Effector memory CD8-positive, alpha-beta T cell (primary cell): ENCODE data around the gene FFAR4.

ENCODE experiments used
- ATAC-seq: fragments of 150-1000 bp; cut with Tn5 transposase; replicated peaks from 2 replicates; pipeline ENCODE4 v1.10.0; 2021; ENCODE audit warnings: mild to moderate bottlenecking, moderate library complexity
- DNase-seq, 3 experiments: peaks; one replicate each; pipeline ENCODE4 v3.0.0; 2021
- H3K27ac Mint-ChIP-seq, 2 donors: one replicate each; pipeline ENCODE4 v1.8.0; 2022; ENCODE audit warnings: mild to moderate bottlenecking in 2 of 2, mixed read lengths in 2 of 2, moderate library complexity in 2 of 2
- H3K27me3 Mint-ChIP-seq, 2 donors: one replicate each; pipeline ENCODE4 v1.8.0; 2022; ENCODE audit warnings: mixed read lengths in 2 of 2
- H3K36me3 Mint-ChIP-seq: one replicate; pipeline ENCODE4 v1.8.0; 2022; ENCODE audit warnings: mild to moderate bottlenecking, moderate library complexity, mixed read lengths; ENCODE audit not compliant: insufficient read depth
- H3K4me1 Mint-ChIP-seq, 2 donors: one replicate each; pipeline ENCODE4 v1.8.0; 2022; ENCODE audit warnings: low read depth in 2 of 2, mixed read lengths in 2 of 2
- H3K4me3 Mint-ChIP-seq, 2 donors: one replicate each; pipeline ENCODE4 v1.8.0; 2022; ENCODE audit warnings: mild to moderate bottlenecking in 2 of 2, mixed read lengths in 2 of 2, moderate library complexity in 2 of 2
- H3K9me3 Mint-ChIP-seq, 2 donors: one replicate each; pipeline ENCODE4 v1.8.0; 2022; ENCODE audit warnings: mixed read lengths in 2 of 2

The FFAR4 gene

DNA sequence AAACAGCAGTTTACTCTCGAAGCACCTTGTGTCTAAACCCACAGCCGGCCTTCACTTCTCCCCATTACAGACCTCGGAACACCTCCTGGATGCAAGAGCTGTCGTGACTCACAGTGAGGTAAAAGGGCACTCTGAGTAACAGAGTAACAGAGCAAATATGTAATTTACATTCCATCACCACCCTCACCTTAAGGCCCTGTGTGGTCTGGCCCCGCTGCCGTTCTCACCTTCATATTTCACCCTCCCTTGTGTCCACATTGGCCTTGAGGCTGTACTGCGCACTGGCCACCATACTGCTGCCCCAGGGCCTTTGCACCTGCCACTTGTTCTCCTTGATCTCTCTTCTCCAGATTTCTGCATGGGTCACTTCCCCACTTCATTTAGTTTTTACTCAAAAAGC, 12.6 kb downstream of the FFAR4 start:
- DNase-seq, result no peak

DNA sequence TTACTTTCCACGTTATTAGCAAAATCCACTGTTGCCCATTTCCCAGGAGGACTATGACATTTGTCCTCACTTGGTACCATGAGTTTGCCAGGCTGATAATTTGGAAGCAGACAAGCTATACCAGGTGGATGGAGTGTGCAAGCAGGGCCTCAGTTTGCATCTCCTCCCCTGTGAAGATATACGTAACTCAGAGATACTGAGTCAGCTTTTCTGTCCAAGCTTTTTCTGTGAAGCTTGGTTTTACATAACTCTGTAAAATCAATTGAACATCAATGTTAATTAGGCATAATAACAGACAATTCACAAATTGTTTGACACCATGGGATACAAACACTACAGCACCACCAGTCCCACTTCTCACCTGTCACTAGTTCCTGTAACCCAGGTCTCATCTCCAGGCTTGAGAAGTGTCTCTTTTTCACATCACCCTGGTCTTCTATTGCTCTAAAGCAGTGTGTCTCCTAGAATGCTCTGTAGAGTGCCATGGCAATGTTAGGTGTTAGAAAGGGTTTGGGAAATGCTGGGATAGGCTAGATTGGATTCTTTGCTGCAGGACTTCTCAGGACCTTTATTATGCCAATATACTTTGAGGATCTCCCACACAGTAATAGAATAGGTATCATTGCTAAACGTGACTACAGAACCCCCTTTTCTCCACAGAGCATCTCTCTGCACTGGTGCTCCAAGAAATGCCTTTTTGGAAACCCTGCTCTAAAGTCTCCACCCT, 13.7 kb downstream of the FFAR4 start:
- Mint-ChIP-seq H3K27me3 (peaks cover 19 to 42% of the 10 kb centered on the region in 2 donors), H3K27ac (no peak overlapping the region), H3K4me1 (no peaks in the 10 kb centered on the region), H3K9me3 (peaks cover 6 to 7% of the 10 kb centered on the region in 2 donors), H3K36me3 (no peaks in the 10 kb centered on the region), H3K4me3 (no peak overlapping the region)
- ATAC-seq, result no peak
- DNase-seq, result no peak

More for the DNA sequence above, 12.6 kb downstream of the FFAR4 start:
- ATAC-seq, result no peak
- H3K27me3 Mint-ChIP-seq, result peaks cover 20 to 43% of the 10 kb centered on the region in 2 donors
- H3K9me3 Mint-ChIP-seq, result peaks cover 6 to 7% of the 10 kb centered on the region in 2 donors
- H3K36me3 Mint-ChIP-seq, result no peaks in the 10 kb centered on the region
- no peaks in the 10 kb centered on the region for H3K4me1 Mint-ChIP-seq
- no peak overlapping the region for H3K4me3 Mint-ChIP-seq
- H3K27ac Mint-ChIP-seq, result no peak overlapping the region

DNA sequence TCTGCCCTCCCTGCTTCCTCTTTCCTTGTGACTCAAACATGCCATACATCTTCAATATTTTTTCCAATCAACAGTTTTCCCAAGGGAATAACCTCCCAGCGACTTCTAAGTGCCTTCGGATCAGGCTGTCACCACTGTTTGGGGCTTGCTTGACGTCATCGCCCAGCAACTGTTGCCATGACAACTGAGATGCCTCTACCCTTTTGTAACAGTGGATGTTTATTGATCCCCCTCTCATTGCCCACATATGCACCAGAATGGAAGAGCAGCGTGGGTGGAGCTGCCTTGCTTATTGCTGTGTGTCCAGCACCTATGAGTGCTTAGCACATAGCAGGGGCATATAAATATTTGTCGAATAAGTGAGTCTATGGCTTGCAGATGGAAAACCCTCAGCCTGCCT, 14.4 kb downstream of the FFAR4 start:
- Mint-ChIP-seq H3K27ac (no peak overlapping the region), H3K9me3 (peaks cover 6 to 7% of the 10 kb centered on the region in 2 donors), H3K4me3 (no peak overlapping the region), H3K36me3 (no peaks in the 10 kb centered on the region), H3K4me1 (no peaks in the 10 kb centered on the region), H3K27me3 (peaks cover 12 to 43% of the 10 kb centered on the region in 2 donors)
- DNase-seq (no peak), ATAC-seq (no peak)

DNA sequence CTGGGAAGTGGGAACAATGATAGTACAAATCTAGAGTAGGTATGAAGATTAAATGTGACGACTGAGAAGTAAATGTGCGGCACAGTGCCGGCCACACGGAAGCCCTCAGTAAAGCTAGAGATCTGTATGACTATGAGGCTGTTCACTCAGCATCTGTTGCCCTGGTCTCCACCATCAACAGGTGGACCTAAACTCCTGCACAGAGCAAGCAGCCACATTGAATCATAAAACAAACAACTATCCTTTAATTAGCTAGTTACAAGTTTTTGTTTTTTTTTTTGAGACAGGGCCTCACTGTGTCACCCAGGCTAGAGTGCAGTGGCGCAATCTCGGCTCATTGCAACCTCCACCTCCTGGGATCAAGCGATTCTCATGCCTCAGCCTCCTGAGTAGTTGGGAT, 18.0 kb downstream of the FFAR4 start:
- H3K36me3 Mint-ChIP-seq, result no peaks in the 10 kb centered on the region
- H3K4me3 Mint-ChIP-seq, result no peak overlapping the region
- no peak for ATAC-seq
- H3K27ac Mint-ChIP-seq, result no peak overlapping the region
- no peaks in the 10 kb centered on the region for H3K4me1 Mint-ChIP-seq
- H3K27me3 Mint-ChIP-seq, result peaks cover 20 to 59% of the 10 kb centered on the region in 2 donors
- no peak for DNase-seq
- peaks cover 6 to 7% of the 10 kb centered on the region in 2 donors for H3K9me3 Mint-ChIP-seq

DNA sequence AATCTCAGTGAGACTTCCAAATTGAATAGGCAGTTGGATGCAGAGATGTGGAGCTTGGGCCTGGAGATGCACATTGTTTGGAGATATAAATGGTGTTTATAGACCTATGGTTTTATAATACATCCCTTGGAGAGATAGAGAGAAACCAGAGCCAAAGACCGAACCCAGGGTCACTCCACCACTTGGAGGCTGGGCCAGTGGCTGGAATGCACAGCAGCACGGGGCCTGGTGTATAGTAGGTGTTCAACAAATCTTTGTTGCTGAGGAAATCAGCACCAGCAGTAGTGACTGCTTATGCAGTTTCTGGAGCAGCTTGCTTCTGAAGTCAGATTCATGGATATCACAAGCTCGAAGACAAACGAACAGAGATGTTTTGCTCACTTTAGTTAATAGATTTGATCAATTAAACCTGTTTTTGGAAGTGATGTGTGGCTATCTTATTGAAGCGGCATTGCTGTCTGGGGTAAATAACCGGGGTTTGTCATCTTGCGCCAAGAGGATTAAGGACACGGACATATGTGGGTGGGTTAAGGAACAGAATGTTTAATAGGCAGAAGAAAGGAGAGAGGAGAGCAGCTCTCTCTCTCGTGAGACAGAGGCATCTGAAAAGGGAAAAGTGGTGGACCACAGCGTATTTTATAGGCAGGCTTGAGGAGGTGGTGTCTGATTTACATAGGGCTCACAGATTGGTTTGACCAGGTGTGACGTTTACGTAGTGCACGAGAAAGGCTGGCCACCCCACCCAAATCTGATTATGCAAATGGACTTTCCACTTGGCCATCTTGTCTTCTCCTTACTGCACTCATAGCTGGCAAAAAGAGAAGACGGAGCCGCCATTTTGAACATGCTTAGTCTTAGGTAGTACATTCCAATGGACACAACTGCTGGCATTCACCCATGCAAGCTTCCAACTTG, 23.4 kb downstream of the FFAR4 start:
- Mint-ChIP-seq H3K4me3 (no peak overlapping the region), H3K9me3 (no peaks in the 10 kb centered on the region), H3K27me3 (peaks cover 18 to 60% of the 10 kb centered on the region in 2 donors), H3K36me3 (no peaks in the 10 kb centered on the region), H3K27ac (no peak overlapping the region), H3K4me1 (no peaks in the 10 kb centered on the region)
- ATAC-seq (no peak), DNase-seq (no peak)

DNA sequence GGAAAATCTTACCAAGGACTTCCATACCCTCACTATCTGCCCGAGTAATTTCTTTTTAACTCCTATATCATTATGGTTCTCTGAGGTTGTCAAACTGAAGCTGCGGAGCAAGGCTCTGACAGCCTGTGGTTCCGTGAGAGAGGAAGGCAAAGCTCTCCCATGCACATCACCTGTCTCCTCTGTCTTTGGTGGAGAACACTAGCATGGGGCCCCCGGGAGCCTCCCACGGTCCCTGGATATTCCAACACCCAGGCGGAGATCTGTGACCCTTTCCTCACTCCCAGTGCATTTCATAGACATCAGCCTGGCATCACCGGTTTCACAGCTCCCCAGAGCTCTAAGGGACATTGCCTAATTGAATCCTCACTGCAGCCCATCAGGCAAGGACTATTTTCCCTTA, 24.2 kb downstream of the FFAR4 start:
- no peak for ATAC-seq
- no peaks in the 10 kb centered on the region for H3K9me3 Mint-ChIP-seq
- H3K4me3 Mint-ChIP-seq, result no peak overlapping the region
- H3K27ac Mint-ChIP-seq, result no peak overlapping the region
- no peaks in the 10 kb centered on the region for H3K36me3 Mint-ChIP-seq
- DNase-seq, result no peak
- peaks cover 18 to 53% of the 10 kb centered on the region in 2 donors for H3K27me3 Mint-ChIP-seq
- no peaks in the 10 kb centered on the region for H3K4me1 Mint-ChIP-seq

DNA sequence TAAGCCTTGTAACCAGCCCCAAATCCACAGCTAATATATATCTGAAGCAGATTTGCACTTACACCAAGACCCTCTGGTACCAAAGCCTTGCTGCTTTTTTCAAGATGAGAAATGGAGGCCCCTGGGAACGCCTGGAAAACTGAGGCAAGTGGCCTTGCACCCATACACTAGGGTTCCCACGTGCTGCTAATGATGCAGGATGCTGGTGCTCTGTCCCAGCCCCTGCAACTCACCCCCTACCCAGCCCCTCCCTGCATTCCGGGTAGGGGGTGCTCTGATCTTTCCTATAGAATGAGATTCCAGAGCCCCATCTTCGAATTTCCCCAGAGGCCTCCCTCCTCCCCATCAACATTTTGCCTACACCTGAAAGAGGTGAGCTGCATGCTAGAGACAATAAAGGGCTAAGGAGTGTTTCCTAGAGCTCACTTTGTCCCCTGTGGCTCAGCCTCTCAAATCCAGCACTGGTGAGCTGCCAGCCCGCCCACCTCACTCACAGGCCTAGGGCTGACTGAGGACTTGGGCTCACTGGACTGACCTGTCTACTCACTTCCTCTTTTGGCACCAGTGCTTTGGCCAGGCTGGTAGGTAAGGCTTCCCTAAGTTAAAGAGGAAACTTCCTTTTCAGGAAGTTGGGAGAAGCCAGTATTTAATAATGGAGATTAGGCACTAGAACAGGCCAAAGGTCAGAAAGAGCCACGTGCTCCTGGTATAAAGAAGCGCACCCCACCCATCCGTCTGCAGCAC, 24.8 kb downstream of the FFAR4 start:
- peaks cover 18 to 47% of the 10 kb centered on the region in 2 donors for H3K27me3 Mint-ChIP-seq
- H3K9me3 Mint-ChIP-seq, result no peaks in the 10 kb centered on the region
- DNase-seq, result no peak
- no peak overlapping the region for H3K27ac Mint-ChIP-seq
- ATAC-seq, result no peak
- H3K4me3 Mint-ChIP-seq, result no peak overlapping the region
- no peaks in the 10 kb centered on the region for H3K36me3 Mint-ChIP-seq
- H3K4me1 Mint-ChIP-seq, result no peaks in the 10 kb centered on the region

DNA sequence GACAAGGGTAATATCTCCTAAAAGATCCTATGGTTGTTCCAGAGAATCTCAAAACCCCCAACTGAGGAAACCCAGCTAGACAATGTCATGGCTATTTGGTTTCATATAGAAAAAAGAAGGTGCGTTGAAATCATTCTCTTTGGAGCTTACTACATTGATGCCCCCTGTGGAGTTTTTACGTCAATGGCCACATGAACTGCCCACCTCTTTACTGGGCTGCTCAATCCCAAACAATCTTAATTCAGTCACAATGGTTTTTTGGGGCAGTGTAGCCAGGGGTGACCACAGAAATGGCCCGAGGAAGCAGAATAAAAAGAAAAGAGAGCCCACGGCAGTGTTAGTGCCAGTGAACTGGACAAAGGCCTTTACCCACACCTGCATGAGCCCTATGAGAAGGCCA, 26.8 kb downstream of the FFAR4 start:
- H3K36me3 Mint-ChIP-seq, result no peaks in the 10 kb centered on the region
- peaks cover 16 to 34% of the 10 kb centered on the region in 2 donors for H3K27me3 Mint-ChIP-seq
- no peak overlapping the region for H3K27ac Mint-ChIP-seq
- H3K4me3 Mint-ChIP-seq, result no peak overlapping the region
- DNase-seq, result no peak
- no peak for ATAC-seq
- no peaks in the 10 kb centered on the region for H3K9me3 Mint-ChIP-seq
- no peaks in the 10 kb centered on the region for H3K4me1 Mint-ChIP-seq

DNA sequence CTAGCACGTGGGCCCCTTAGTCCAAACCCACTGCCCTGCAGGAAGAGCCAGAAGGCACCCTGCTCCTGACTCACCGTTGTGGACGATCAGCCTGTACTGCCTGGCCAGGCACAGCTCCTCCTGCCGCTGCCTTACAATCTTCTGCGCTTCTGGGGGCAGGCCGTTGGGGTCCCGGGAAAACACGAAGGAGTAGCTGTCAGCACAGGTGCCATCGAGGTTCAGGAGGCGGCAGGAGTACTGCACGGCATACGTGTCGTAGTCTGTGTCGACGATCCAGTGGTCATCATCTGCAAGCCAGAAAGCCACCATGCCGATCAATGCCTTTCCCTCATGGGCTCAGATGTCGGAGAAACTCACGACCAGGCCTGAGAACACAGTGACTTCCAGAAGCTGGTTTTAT, 27.3 kb downstream of the FFAR4 start:
- H3K27me3 Mint-ChIP-seq, result peaks cover 11 to 29% of the 10 kb centered on the region in 2 donors
- no peak overlapping the region for H3K27ac Mint-ChIP-seq
- ATAC-seq (no peak), DNase-seq (no peak)
- no peak overlapping the region for H3K4me3 Mint-ChIP-seq
- no peaks in the 10 kb centered on the region for H3K9me3 Mint-ChIP-seq
- H3K4me1 Mint-ChIP-seq, result no peaks in the 10 kb centered on the region
- H3K36me3 Mint-ChIP-seq, result no peaks in the 10 kb centered on the region

DNA sequence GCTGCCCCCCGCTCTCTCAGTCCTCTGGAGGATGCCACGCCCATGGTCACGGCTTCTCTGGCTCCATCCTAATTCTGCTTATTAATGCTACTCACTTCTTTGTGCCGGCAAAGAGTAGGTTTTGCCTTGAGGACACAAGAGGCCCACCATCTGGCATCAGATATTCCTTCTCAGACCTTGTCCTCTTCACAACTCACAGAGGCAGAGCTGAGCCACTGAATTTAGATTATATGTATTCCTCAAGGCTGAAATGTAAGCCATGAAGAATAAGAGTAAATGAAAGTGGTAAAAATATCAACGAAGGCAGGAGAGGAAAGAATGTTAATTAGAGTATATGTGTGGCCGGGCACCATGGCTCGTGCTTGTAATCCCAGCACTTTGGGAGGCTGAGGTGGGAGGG, 28.1 kb downstream of the FFAR4 start:
- no peak for DNase-seq
- no peak for ATAC-seq
- H3K4me3 Mint-ChIP-seq, result no peak overlapping the region
- no peaks in the 10 kb centered on the region for H3K36me3 Mint-ChIP-seq
- peaks cover 5 to 26% of the 10 kb centered on the region in 2 donors for H3K27me3 Mint-ChIP-seq
- H3K27ac Mint-ChIP-seq, result no peak overlapping the region
- no peaks in the 10 kb centered on the region for H3K9me3 Mint-ChIP-seq
- no peaks in the 10 kb centered on the region for H3K4me1 Mint-ChIP-seq

DNA sequence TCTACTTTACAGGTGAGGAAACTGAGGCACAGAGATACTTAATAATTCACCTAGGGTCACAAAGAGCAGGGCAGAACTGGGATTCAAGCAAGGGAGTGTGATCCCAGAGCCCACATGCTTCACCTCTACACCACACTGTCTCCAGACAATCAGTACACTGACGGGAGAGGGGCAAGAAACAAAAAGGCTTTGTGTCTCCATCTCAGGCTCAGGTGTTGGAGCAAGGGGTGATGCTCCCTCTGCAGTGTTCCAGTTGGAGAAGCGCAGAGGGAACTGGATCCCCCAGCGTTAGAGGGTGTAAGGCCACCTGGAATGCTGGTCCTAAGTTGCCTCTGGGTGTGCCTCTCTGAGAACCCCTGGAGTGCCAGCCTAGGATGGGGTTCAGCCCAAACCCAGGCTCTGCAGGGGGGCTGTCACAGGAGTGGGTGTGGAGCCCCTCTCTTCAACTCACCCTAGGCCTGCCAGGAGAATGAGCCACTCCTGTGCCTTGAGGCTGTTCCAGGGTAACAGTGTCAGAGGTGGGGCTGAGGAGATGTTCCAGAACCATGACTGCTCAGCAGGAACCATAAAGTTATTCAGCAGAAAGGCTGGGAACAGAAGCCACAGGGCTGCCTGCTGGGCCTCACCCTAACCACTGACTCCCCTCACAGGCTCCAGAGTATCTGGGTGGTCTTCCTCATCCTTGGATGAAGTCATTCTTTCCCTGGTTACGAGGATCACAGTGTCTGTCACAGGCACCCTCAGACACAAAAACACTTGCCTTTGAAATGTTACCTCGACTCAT, 29.1 kb downstream of the FFAR4 start:
- no peaks in the 10 kb centered on the region for H3K4me1 Mint-ChIP-seq
- ATAC-seq (no peak), DNase-seq (no peak)
- no peak overlapping the region for H3K4me3 Mint-ChIP-seq
- H3K36me3 Mint-ChIP-seq, result no peaks in the 10 kb centered on the region
- H3K9me3 Mint-ChIP-seq, result no peaks in the 10 kb centered on the region
- H3K27ac Mint-ChIP-seq, result no peak overlapping the region
- H3K27me3 Mint-ChIP-seq, result peaks cover 10 to 26% of the 10 kb centered on the region in 2 donors

DNA sequence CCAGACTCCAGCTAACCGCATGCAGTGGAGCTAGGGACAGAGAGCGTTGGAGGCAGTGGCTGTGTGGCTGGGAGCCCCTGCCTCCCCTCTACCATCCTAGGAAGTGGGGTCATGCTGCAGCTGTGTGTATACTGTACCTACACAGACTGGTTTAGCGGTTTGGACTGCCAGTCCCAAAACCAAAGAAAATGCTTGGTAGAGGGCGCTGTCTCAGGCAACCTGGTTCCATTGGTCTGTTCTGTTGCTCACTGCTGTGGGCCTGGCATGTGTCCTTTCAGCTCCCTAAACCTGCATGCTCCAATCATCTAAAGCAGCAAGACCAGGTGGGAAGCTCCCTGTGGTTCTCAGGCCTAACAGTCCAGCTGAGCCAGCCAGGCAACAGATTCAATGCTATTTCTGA, 30.1 kb downstream of the FFAR4 start:
- no peak overlapping the region for H3K27ac Mint-ChIP-seq
- no peaks in the 10 kb centered on the region for H3K9me3 Mint-ChIP-seq
- H3K36me3 Mint-ChIP-seq, result no peaks in the 10 kb centered on the region
- H3K4me3 Mint-ChIP-seq, result no peak overlapping the region
- DNase-seq, result no peak
- no peak for ATAC-seq
- peaks cover 9 to 20% of the 10 kb centered on the region in 2 donors for H3K27me3 Mint-ChIP-seq
- H3K4me1 Mint-ChIP-seq, result no peaks in the 10 kb centered on the region

DNA sequence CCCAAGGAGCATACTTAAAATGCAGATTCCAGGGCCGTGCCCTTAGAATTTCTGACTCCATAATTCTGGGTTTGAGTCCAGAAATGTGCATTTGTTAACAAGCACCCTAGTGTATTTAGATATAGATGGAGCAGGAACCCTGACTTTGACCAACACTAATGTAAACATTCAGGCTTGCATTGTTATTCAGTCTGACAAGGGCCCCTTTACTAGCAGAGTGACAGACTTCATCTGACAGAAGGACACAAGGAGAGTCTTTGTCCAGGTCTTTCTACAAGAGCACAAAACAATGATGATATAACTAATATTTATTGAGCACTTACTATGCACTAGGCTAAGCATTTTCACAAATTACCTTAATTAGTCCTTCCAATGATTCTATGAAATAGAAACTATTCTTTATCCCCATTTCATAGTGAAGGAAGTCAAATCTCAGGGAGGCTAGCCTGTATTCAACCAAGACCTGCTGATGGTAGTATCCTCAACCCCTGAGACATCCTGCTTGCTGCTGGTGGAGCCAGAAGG, 30.7 kb downstream of the FFAR4 start:
- ATAC-seq, result no peak
- no peak for DNase-seq
- no peaks in the 10 kb centered on the region for H3K4me1 Mint-ChIP-seq
- H3K9me3 Mint-ChIP-seq, result no peaks in the 10 kb centered on the region
- H3K27me3 Mint-ChIP-seq, result peaks cover 15 to 25% of the 10 kb centered on the region in 2 donors
- no peaks in the 10 kb centered on the region for H3K36me3 Mint-ChIP-seq
- no peak overlapping the region for H3K4me3 Mint-ChIP-seq
- no peak overlapping the region for H3K27ac Mint-ChIP-seq
